HG02610 (cell line): ENCODE data around the gene MSI2.
A peak's percentile ranks its signal among the peaks of the same experiment; 100 is the strongest.
"Not testable (repeated sequence)": the region's sequence is repeated elsewhere in the genome, so short reads cannot be mapped to it uniquely, and the experiment has no call there.

ENCODE experiments used
- ATAC-seq: cut with Tn5 transposase; IDR thresholded peaks from one replicate; pipeline ENCODE4 v1.9.1; 2021; ENCODE audit warnings: mild to moderate bottlenecking, moderate library complexity; ENCODE audit not compliant: unreplicated experiment

MSI2 gene

GRCh38 chr17:57621791-57622190, 365.5 kb downstream of the MSI2 start:
- ATAC-seq, result not testable (repeated sequence)

- no peak for ATAC-seq
Observed at GRCh38 chr17:57622306-57622682, 366.0 kb downstream of the MSI2 start.

- ATAC-seq, result peak; percentile 73
Observed at GRCh38 chr17:57622683-57623433, 366.5 kb downstream of the MSI2 start.

GRCh38 chr17:57623620-57624019, 367.3 kb downstream of the MSI2 start:
- no peak for ATAC-seq

GRCh38 chr17:57624386-57624785, 368.1 kb downstream of the MSI2 start:
- no peak for ATAC-seq

- no peak for ATAC-seq
Observed at GRCh38 chr17:57625511-57625910, 369.2 kb downstream of the MSI2 start.

- ATAC-seq, result no peak
Observed at GRCh38 chr17:57625957-57626356, 369.6 kb downstream of the MSI2 start.

- no peak for ATAC-seq
Observed at GRCh38 chr17:57626520-57627210, 370.3 kb downstream of the MSI2 start.

- no peak for ATAC-seq
Observed at GRCh38 chr17:57627591-57627990, 371.3 kb downstream of the MSI2 start.

GRCh38 chr17:57628421-57628820, 372.1 kb downstream of the MSI2 start:
- no peak for ATAC-seq

GRCh38 chr17:57629470-57629869, 373.1 kb downstream of the MSI2 start:
- peak; percentile 58 for ATAC-seq

- no peak for ATAC-seq
Observed at GRCh38 chr17:57629886-57630285, 373.6 kb downstream of the MSI2 start.

GRCh38 chr17:57630736-57631135, 374.4 kb downstream of the MSI2 start:
- no peak for ATAC-seq

GRCh38 chr17:57631871-57632270, 375.5 kb downstream of the MSI2 start:
- ATAC-seq, result no peak

- no peak for ATAC-seq
Observed at GRCh38 chr17:57632294-57632693, 376.0 kb downstream of the MSI2 start.

- no peak for ATAC-seq
Observed at GRCh38 chr17:57633236-57633635, 376.9 kb downstream of the MSI2 start.

- no peak for ATAC-seq
Observed at GRCh38 chr17:57634713-57635465, 378.6 kb downstream of the MSI2 start.

GRCh38 chr17:57636274-57636673, 380.0 kb downstream of the MSI2 start:
- ATAC-seq, result no peak

- ATAC-seq, result no peak
Observed at GRCh38 chr17:57636985-57637665, 380.8 kb downstream of the MSI2 start.

GRCh38 chr17:57637666-57638010, 381.3 kb downstream of the MSI2 start:
- no peak for ATAC-seq

GRCh38 chr17:57638284-57638683, 382.0 kb downstream of the MSI2 start:
- ATAC-seq, result no peak
